ENCODE data around the gene CNOT11.

DNA sequence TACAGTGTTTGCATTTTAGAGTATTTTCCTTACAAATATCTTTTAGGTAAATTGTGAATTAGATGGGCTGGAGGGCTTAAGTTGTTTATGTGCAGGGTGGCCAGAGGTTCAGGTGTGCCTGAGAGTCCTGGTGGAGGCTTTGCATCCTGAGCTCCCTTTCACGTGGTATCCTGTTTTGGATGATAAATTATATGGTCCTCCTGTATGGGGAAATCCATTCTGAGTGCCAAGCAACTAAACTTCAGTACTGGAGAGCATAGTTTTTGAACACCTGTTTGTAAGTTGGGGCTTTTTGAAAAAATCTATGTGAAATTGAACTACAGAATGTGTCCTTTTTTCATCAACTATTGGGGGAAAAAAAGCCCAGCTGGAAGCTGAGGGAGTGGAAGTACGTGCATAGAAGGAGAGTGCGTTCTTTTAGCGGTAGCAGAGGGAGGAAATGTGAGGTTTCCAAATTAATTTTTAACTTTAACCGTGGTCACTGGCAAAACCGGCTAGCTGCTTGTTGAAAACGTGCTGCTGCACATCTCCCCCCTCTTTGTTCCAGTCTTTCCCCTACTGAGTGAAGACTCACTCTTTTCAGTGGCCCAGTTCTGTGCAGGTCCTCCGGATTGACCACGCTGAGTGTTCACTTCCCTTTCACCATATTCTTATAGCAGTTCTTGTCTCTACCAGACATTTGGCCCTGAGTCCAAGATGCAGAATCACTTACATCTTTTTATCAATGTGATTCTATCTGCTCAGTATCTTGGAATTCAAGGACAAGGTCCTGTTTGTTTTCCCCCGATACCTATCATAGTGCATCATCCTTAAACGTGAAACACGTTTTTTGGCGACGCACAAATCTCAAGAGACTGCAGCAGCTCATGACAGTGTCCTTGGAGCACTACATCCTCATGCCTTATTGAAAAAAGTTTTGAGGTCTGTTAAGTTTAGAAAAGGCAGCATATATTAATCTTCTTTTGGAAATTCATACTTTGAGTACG, 15.3 kb downstream of the CNOT11 start:
- TF ChIP-seq, protein P1, sequence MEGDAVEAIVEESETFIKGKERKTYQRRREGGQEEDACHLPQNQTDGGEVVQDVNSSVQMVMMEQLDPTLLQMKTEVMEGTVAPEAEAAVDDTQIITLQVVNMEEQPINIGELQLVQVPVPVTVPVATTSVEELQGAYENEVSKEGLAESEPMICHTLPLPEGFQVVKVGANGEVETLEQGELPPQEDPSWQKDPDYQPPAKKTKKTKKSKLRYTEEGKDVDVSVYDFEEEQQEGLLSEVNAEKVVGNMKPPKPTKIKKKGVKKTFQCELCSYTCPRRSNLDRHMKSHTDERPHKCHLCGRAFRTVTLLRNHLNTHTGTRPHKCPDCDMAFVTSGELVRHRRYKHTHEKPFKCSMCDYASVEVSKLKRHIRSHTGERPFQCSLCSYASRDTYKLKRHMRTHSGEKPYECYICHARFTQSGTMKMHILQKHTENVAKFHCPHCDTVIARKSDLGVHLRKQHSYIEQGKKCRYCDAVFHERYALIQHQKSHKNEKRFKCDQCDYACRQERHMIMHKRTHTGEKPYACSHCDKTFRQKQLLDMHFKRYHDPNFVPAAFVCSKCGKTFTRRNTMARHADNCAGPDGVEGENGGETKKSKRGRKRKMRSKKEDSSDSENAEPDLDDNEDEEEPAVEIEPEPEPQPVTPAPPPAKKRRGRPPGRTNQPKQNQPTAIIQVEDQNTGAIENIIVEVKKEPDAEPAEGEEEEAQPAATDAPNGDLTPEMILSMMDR (IDR thresholded peaks at IDR 0.05) = no peak
- TF ChIP-seq EZH2 (IDR thresholded peaks at IDR 0.05; ENCODE audit: borderline replicate concordance, insufficient read depth, low read depth, low read length, poor library complexity, severe bottlenecking) = no peak
